Activated effector memory CD4-positive, alpha-beta T cell treated with anti-CD3 and anti-CD28 coated beads, Interleukin-2, amount 50 U/mL, for 16 hours (primary cell): ENCODE measurements around the gene COMMD2.
A peak's percentile ranks its signal among the peaks of the same experiment; 100 is the strongest.

Source experiments
- DNase-seq: peaks from one replicate; pipeline ENCODE4 v3.0.0-alpha.2; 2020

Gene COMMD2

GRCh38 chr3:149702691-149703441, 49.4 kb downstream of the COMMD2 start:
- no peak for DNase-seq

GRCh38 chr3:149701977-149702350, 50.3 kb downstream of the COMMD2 start:
- DNase-seq: no peak

DNA sequence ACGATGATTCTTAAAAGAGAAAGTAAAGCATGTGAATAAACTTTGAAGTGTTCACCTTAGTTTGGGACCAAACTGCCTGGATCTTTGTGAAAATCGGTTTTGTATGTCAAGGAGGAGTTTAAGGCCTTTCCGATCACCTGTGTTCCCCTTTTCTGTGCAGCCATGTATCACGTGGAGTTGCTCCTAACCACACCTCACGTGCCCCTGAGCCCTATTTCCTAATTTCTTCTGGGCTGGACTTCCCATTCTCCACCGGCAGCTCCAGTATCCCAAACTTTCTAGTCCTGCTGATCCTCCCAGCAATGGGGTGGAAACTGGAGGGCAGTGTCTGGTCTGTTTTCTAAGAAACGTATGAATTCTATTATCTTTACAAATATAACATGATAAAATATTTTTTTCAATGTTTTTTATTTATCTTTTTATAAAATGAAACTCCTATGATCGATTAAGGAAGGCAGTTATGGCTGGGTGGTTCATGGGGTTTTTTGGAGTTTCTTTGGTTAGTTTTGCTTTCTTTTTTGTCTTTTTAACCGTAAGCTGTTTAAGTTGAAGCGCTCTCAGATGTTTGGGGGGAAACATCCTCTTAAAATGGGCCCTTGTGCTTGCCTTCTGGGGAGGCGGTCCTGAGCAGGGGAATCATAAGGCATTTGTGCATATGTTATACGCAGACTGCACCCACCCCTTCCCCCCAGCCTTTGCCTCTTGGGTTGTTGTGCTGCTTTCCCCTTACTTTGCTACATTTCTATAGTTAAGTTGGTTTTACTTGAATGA, 50.9 kb downstream of the COMMD2 start:
- DNase-seq: peak; percentile 72
